ENCODE measurements around the gene APOM. TPM values are rescaled to one million over a fixed set of nuclear protein-coding genes. Genes with fewer than 3 reads are reported as not detected.
A peak's percentile ranks its signal among the peaks of the same experiment; 100 is the strongest.

APOM gene
- total RNA-seq, 1 experiment from 2014 or later, result 5.0 TPM

- CTCF ChIA-PET, result no interaction called here
- intact Hi-C loops (cut with micrococcal nuclease), result no loop called here
- POLR2A ChIA-PET, result interaction anchor here (4.7 to 6.2 kb wide), 2 partner anchors 12 to 16 kb away, joined by 50 to 59 read pairs; partner anchors contain the start of genes BAG6 and PRRC2A
- no TSS peak for BruUV-seq (replicated peaks)
- H3K27ac Mint-ChIP-seq (ENCODE audit: low read depth, unreplicated experiment), result no peak overlapping the region
- no peak for DNase-seq (ENCODE audit: unreplicated experiment)
- peaks cover 76% of the 10 kb centered on the region for H3K36me3 Mint-ChIP-seq (ENCODE audit: insufficient read depth, unreplicated experiment)
- no peak overlapping the region for H3K4me3 Mint-ChIP-seq (ENCODE audit: unreplicated experiment)
- H3K4me1 Mint-ChIP-seq (ENCODE audit: insufficient read depth, unreplicated experiment), result no peaks in the 10 kb centered on the region
- TF ChIP-seq, protein P1, sequence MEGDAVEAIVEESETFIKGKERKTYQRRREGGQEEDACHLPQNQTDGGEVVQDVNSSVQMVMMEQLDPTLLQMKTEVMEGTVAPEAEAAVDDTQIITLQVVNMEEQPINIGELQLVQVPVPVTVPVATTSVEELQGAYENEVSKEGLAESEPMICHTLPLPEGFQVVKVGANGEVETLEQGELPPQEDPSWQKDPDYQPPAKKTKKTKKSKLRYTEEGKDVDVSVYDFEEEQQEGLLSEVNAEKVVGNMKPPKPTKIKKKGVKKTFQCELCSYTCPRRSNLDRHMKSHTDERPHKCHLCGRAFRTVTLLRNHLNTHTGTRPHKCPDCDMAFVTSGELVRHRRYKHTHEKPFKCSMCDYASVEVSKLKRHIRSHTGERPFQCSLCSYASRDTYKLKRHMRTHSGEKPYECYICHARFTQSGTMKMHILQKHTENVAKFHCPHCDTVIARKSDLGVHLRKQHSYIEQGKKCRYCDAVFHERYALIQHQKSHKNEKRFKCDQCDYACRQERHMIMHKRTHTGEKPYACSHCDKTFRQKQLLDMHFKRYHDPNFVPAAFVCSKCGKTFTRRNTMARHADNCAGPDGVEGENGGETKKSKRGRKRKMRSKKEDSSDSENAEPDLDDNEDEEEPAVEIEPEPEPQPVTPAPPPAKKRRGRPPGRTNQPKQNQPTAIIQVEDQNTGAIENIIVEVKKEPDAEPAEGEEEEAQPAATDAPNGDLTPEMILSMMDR (IDR thresholded peaks at IDR 0.05; ENCODE audit: unreplicated experiment), result no peak
- H3K9me3 Mint-ChIP-seq (ENCODE audit: unreplicated experiment), result no peaks in the 10 kb centered on the region
- H3K27me3 Mint-ChIP-seq (ENCODE audit: insufficient read depth, unreplicated experiment), result no peaks in the 10 kb centered on the region
These were observed 16.2 kb upstream of the APOM start for GRCh38 chr6:31639449-31639861.

GRCh38 chr6:31640612-31641011 lies 15.1 kb upstream of the APOM start:
- peaks cover 73% of the 10 kb centered on the region for H3K36me3 Mint-ChIP-seq (ENCODE audit: insufficient read depth, unreplicated experiment)
- H3K9me3 Mint-ChIP-seq (ENCODE audit: unreplicated experiment), result no peaks in the 10 kb centered on the region
- BruUV-seq (replicated peaks), result TSS peak; percentile 69
- DNase-seq (ENCODE audit: unreplicated experiment), result no peak
- ChIA-PET POLR2A (interaction anchor here (4.7 to 6.2 kb wide), 2 partner anchors 11 to 17 kb away, joined by 50 to 59 read pairs; partner anchors contain the start of genes BAG6 and PRRC2A), CTCF (interaction anchor here (0.6 kb wide), 2 partner anchors 13 to 94 kb away, joined by 3 read pairs; partner anchors contain the start of gene ATP6V1G2)
- TF ChIP-seq, protein P1 (IDR thresholded peaks at IDR 0.05; ENCODE audit: unreplicated experiment), result no peak
- no peaks in the 10 kb centered on the region for H3K4me1 Mint-ChIP-seq (ENCODE audit: insufficient read depth, unreplicated experiment)
- H3K27ac Mint-ChIP-seq (ENCODE audit: low read depth, unreplicated experiment), result no peak overlapping the region
- H3K4me3 Mint-ChIP-seq (ENCODE audit: unreplicated experiment), result no peak overlapping the region
- intact Hi-C loops (cut with micrococcal nuclease), result no loop called here
- H3K27me3 Mint-ChIP-seq (ENCODE audit: insufficient read depth, unreplicated experiment), result no peaks in the 10 kb centered on the region

DNA sequence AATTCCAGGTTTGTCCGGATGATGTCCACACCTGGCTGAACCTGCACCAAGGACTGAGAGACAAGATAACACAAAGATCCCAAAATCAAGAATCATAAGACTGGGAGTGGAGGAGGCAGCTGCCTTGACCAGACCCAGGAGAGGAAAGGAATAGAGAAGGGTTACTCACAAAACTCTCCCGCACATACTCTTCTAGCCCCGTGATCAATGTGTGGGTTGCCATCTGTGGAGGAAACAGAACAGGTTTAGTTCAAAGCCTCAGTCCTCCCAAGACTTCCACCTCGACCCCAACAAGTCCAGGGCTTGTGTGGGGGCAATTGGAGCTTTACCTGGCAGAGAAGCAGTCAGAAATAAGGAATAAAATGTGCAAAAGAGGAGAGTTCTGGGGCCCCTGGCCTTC lies 14.3 kb upstream of the APOM start:
- no peak for DNase-seq (ENCODE audit: unreplicated experiment)
- Mint-ChIP-seq H3K4me1 (ENCODE audit: insufficient read depth, unreplicated experiment) (no peaks in the 10 kb centered on the region), H3K27ac (ENCODE audit: low read depth, unreplicated experiment) (no peak overlapping the region), H3K36me3 (ENCODE audit: insufficient read depth, unreplicated experiment) (peaks cover 72% of the 10 kb centered on the region), H3K27me3 (ENCODE audit: insufficient read depth, unreplicated experiment) (no peaks in the 10 kb centered on the region), H3K9me3 (ENCODE audit: unreplicated experiment) (no peaks in the 10 kb centered on the region), H3K4me3 (ENCODE audit: unreplicated experiment) (no peak overlapping the region)
- POLR2A ChIA-PET, result interaction anchor here (4.7 to 6.2 kb wide), 2 partner anchors 11 to 18 kb away, joined by 50 to 59 read pairs; partner anchors contain the start of genes BAG6 and PRRC2A
- CTCF ChIA-PET, result no interaction called here
- BruUV-seq (replicated peaks), result no TSS peak
- intact Hi-C loops (cut with micrococcal nuclease), result no loop called here
- TF ChIP-seq, protein P1 (IDR thresholded peaks at IDR 0.05; ENCODE audit: unreplicated experiment), result no peak

- BruUV-seq (replicated peaks), result no TSS peak
- TF ChIP-seq, protein P1 (IDR thresholded peaks at IDR 0.05; ENCODE audit: unreplicated experiment), result no peak
- no peak for DNase-seq (ENCODE audit: unreplicated experiment)
- no peaks in the 10 kb centered on the region for H3K4me1 Mint-ChIP-seq (ENCODE audit: insufficient read depth, unreplicated experiment)
- H3K4me3 Mint-ChIP-seq (ENCODE audit: unreplicated experiment), result no peak overlapping the region
- H3K27ac Mint-ChIP-seq (ENCODE audit: low read depth, unreplicated experiment), result no peak overlapping the region
- ChIA-PET CTCF (interaction anchor here (0.6 kb wide), 2 partner anchors 54 to 92 kb away, joined by 3 read pairs; no protein-coding TSS in a partner anchor), POLR2A (interaction anchor here (1.0 to 1.8 kb wide), 2 partner anchors 9 to 22 kb away, joined by 3 to 11 read pairs; partner anchors contain the start of genes BAG6 and GPANK1)
- H3K27me3 Mint-ChIP-seq (ENCODE audit: insufficient read depth, unreplicated experiment), result no peaks in the 10 kb centered on the region
- H3K9me3 Mint-ChIP-seq (ENCODE audit: unreplicated experiment), result no peaks in the 10 kb centered on the region
- peaks cover 74% of the 10 kb centered on the region for H3K36me3 Mint-ChIP-seq (ENCODE audit: insufficient read depth, unreplicated experiment)
- intact Hi-C loops (cut with micrococcal nuclease), result no loop called here
These were observed 12.7 kb upstream of the APOM start for GRCh38 chr6:31642798-31643570.
